ENCODE measurements around the gene CSNK1G2.

Gene CSNK1G2

DNA sequence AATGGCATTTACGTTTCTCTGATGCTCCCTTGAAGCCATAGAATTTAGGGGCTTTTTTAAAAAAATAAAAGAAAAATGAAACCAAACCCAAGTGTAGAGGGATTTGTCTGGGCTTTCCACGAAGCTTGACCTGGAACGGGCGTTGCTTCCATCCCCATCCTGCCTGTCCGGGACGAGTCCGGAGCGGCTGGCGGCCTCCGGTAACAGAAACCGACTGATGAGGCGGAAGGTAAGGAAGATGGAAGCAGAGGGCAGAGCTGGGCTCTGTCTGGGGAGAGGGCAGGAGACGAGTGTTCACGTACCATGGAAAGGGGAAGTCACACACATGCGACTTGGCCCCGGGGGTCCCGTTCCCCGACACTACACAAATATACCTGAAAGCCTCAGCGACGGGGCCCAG lies 40.3 kb downstream of the CSNK1G2 start:
- H3K36me3 ChIP-seq (replicated peaks; ENCODE audit: insufficient read depth, low read length): peaks cover under 1% of the 10 kb centered on the region
- H3K9me2 ChIP-seq (replicated peaks; ENCODE audit: insufficient read depth, low read length): no peaks in the 10 kb centered on the region
- H3K4me1 ChIP-seq (ENCODE audit: low read length): no peaks in the 10 kb centered on the region
- H2AFZ ChIP-seq (ENCODE audit: low read length): no peak overlapping the region
- TF ChIP-seq EZH2 (optimal IDR thresholded peaks at IDR 0.05; ENCODE audit: low read depth, low read length) (no peak), EZH2phosphoT487 (IDR thresholded peaks at IDR 0.05; ENCODE audit: low read length) (no peak)
- TF ChIP-seq, protein P1, sequence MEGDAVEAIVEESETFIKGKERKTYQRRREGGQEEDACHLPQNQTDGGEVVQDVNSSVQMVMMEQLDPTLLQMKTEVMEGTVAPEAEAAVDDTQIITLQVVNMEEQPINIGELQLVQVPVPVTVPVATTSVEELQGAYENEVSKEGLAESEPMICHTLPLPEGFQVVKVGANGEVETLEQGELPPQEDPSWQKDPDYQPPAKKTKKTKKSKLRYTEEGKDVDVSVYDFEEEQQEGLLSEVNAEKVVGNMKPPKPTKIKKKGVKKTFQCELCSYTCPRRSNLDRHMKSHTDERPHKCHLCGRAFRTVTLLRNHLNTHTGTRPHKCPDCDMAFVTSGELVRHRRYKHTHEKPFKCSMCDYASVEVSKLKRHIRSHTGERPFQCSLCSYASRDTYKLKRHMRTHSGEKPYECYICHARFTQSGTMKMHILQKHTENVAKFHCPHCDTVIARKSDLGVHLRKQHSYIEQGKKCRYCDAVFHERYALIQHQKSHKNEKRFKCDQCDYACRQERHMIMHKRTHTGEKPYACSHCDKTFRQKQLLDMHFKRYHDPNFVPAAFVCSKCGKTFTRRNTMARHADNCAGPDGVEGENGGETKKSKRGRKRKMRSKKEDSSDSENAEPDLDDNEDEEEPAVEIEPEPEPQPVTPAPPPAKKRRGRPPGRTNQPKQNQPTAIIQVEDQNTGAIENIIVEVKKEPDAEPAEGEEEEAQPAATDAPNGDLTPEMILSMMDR (IDR thresholded peaks at IDR 0.05; ENCODE audit: low read length): no peak
- H3F3A ChIP-seq (ENCODE audit: insufficient read depth, low read length): no peaks in the 10 kb centered on the region
- H3K4me2 ChIP-seq (ENCODE audit: low read depth, low read length): no peak overlapping the region
- DNase-seq: no peak
- H3K9me3 ChIP-seq (replicated peaks; ENCODE audit: insufficient read depth, low read length): no peaks in the 10 kb centered on the region
- H4K20me1 ChIP-seq (ENCODE audit: insufficient read depth, low read length): no peaks in the 10 kb centered on the region
- no peak overlapping the region for H3K27ac ChIP-seq (ENCODE audit: low read length)
- H3K27me3 ChIP-seq (replicated peaks; ENCODE audit: insufficient read depth, low read length): no peaks in the 10 kb centered on the region
- H3K4me3 ChIP-seq (ENCODE audit: low read length): no peak overlapping the region
- H3K9ac ChIP-seq (ENCODE audit: low read length): no peak overlapping the region
- H3K79me2 ChIP-seq (ENCODE audit: low read length): peaks cover 12% of the 10 kb centered on the region

DNA sequence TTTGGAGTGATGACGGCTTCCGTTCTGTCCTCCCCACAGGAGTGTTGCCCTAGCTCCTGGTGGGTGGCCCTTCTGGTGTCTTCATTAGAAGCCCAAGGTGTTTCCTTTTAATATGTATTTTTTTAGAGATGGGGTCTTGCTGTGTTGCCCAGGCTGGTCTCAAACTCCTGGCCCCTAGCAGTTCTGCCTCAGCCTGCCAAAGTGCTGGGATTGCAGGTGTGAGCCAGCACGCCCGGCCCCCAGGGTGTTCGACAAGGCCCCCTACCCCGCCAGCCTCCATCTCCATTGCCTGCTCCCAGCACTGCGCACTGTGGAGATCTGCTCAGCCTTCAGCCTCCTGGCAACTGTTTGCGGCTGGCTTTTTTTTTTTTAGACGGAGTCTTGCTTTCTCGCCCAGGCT lies 43.4 kb downstream of the CSNK1G2 start:
- Histone ChIP-seq H4K20me1 (ENCODE audit: insufficient read depth, low read length) (no peaks in the 10 kb centered on the region), H3K4me1 (ENCODE audit: low read length) (no peaks in the 10 kb centered on the region), H3K9me3 (replicated peaks; ENCODE audit: insufficient read depth, low read length) (no peaks in the 10 kb centered on the region), H3K9me2 (replicated peaks; ENCODE audit: insufficient read depth, low read length) (no peaks in the 10 kb centered on the region), H3K27me3 (replicated peaks; ENCODE audit: insufficient read depth, low read length) (no peaks in the 10 kb centered on the region), H3K4me2 (ENCODE audit: low read depth, low read length) (no peak overlapping the region), H2AFZ (ENCODE audit: low read length) (no peak overlapping the region), H3K27ac (ENCODE audit: low read length) (no peak overlapping the region), H3K9ac (ENCODE audit: low read length) (no peak overlapping the region), H3F3A (ENCODE audit: insufficient read depth, low read length) (no peaks in the 10 kb centered on the region), H3K4me3 (ENCODE audit: low read length) (no peak overlapping the region), H3K36me3 (replicated peaks; ENCODE audit: insufficient read depth, low read length) (peaks cover 5% of the 10 kb centered on the region), H3K79me2 (ENCODE audit: low read length) (no peaks in the 10 kb centered on the region)
- TF ChIP-seq, protein P1 (IDR thresholded peaks at IDR 0.05; ENCODE audit: low read length): no peak
- no peak for TF ChIP-seq EZH2phosphoT487 (IDR thresholded peaks at IDR 0.05; ENCODE audit: low read length)
- no peak for TF ChIP-seq EZH2 (optimal IDR thresholded peaks at IDR 0.05; ENCODE audit: low read depth, low read length)
- DNase-seq: no peak

DNA sequence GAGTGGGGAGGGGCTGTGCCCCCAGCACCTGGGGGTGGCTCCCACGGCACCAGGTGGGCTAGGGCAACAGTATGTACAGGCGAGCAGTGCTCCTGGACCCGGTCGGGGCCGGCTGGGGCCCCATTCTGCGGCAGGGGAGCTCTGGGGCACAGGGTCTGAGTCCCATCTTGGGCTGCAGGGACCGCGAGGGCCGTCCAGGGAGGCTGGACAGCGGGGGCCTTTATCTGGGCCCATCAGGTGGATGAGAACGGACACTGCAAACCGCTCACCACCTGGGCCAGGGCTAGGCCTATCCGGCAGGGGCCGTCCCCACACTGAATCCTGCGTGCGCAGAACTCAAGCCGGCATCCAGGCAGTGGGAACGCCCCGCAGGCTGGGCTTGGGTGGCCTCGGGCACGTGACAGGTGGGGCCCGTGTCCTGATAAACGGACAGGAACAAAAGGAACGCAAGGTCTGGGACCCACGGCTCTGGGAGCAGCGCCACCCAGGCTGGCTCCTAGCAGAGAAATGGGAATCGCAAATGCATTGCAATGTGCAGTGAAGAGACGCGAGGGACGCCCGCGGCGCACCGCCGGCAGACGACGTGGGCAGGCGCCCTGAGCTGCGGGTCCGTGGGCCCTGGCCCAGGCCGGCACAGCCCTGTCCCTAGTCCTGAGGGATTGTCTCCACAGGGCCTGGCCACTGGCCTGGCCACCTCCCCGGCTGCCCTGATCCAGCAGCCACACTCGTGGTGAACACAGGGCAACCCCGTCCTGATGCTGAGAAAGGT lies 44.8 kb downstream of the CSNK1G2 start:
- Histone ChIP-seq H3K9ac (ENCODE audit: low read length) (no peak overlapping the region), H3K9me3 (replicated peaks; ENCODE audit: insufficient read depth, low read length) (no peaks in the 10 kb centered on the region), H3K4me3 (ENCODE audit: low read length) (no peak overlapping the region), H3K9me2 (replicated peaks; ENCODE audit: insufficient read depth, low read length) (no peaks in the 10 kb centered on the region), H3K36me3 (replicated peaks; ENCODE audit: insufficient read depth, low read length) (peaks cover 5% of the 10 kb centered on the region), H3F3A (ENCODE audit: insufficient read depth, low read length) (no peaks in the 10 kb centered on the region), H3K4me1 (ENCODE audit: low read length) (no peaks in the 10 kb centered on the region), H4K20me1 (ENCODE audit: insufficient read depth, low read length) (no peaks in the 10 kb centered on the region), H3K79me2 (ENCODE audit: low read length) (no peaks in the 10 kb centered on the region), H3K27me3 (replicated peaks; ENCODE audit: insufficient read depth, low read length) (no peaks in the 10 kb centered on the region), H2AFZ (ENCODE audit: low read length) (no peak overlapping the region), H3K4me2 (ENCODE audit: low read depth, low read length) (no peak overlapping the region), H3K27ac (ENCODE audit: low read length) (no peak overlapping the region)
- DNase-seq: no peak
- no peak for TF ChIP-seq EZH2phosphoT487 (IDR thresholded peaks at IDR 0.05; ENCODE audit: low read length)
- no peak for TF ChIP-seq EZH2 (optimal IDR thresholded peaks at IDR 0.05; ENCODE audit: low read depth, low read length)
- TF ChIP-seq, protein P1 (IDR thresholded peaks at IDR 0.05; ENCODE audit: low read length): no peak

All from MM.1S (cell line).